ENCODE measurements around the gene ZNF783.

- TF ChIP-seq TARDBP (IDR thresholded peaks at IDR 0.05) (no peak), SP1 (IDR thresholded peaks at IDR 0.05) (no peak), NFRKB (IDR thresholded peaks at IDR 0.05) (no peak), HDGF (IDR thresholded peaks at IDR 0.05; ENCODE audit: borderline replicate concordance) (no peak), FOXK2 (IDR thresholded peaks at IDR 0.05) (no peak)
Observed at GRCh38 chr7:149226840-149227494, 35.0 kb upstream of the ZNF783 start.

All from HEK293T (cell line).